HG03175 (cell line): ENCODE data around the gene TMEM106A.
"Not testable (repeated sequence)": the region's sequence is repeated elsewhere in the genome, so short reads cannot be mapped to it uniquely, and the experiment has no call there.

Experiments used
- ATAC-seq: cut with Tn5 transposase; IDR thresholded peaks from one replicate; pipeline ENCODE4 v1.9.1; 2021; ENCODE audit warnings: mild to moderate bottlenecking, moderate library complexity; ENCODE audit not compliant: unreplicated experiment

Gene TMEM106A

GRCh38 chr17:43213545-43213944, 1.9 kb downstream of the TMEM106A start:
- no peak for ATAC-seq

GRCh38 chr17:43215341-43215740, 3.7 kb downstream of the TMEM106A start:
- ATAC-seq: no peak

GRCh38 chr17:43216369-43216761, 4.7 kb downstream of the TMEM106A start:
- ATAC-seq: no peak

- no peak for ATAC-seq
Measured at GRCh38 chr17:43216762-43217613, 5.3 kb downstream of the TMEM106A start.

GRCh38 chr17:43217614-43218087, 6.0 kb downstream of the TMEM106A start:
- no peak for ATAC-seq

GRCh38 chr17:43219001-43219400, 7.3 kb downstream of the TMEM106A start:
- no peak for ATAC-seq

- no peak for ATAC-seq
Measured at GRCh38 chr17:43219746-43220380, 8.2 kb downstream of the TMEM106A start.

- ATAC-seq: no peak
Measured at GRCh38 chr17:43220511-43221125, 8.9 kb downstream of the TMEM106A start.

GRCh38 chr17:43224146-43224705, 12.6 kb downstream of the TMEM106A start:
- ATAC-seq: no peak

GRCh38 chr17:43226393-43226792, 14.7 kb downstream of the TMEM106A start:
- ATAC-seq: no peak

GRCh38 chr17:43228020-43228782, 16.5 kb downstream of the TMEM106A start, which contains the start of gene CCDC200:
Gene CCDC200 (minus strand): TSS chr17:43228623. CDS start chr17:43228554, 69 bp downstream.
- not testable (repeated sequence) for ATAC-seq

- not testable (repeated sequence) for ATAC-seq
Measured at GRCh38 chr17:43231205-43232020, 19.7 kb downstream of the TMEM106A start.

- not testable (repeated sequence) for ATAC-seq
Measured at GRCh38 chr17:43232021-43232699, 20.5 kb downstream of the TMEM106A start.

GRCh38 chr17:43233263-43233662, 21.6 kb downstream of the TMEM106A start:
- ATAC-seq: not testable (repeated sequence)

- not testable (repeated sequence) for ATAC-seq
Measured at GRCh38 chr17:43233877-43234276, 22.2 kb downstream of the TMEM106A start, which contains the start of gene RNU2-1. Gene RNU2-1 (minus strand): TSS chr17:43233977.

GRCh38 chr17:43239597-43239996, 27.9 kb downstream of the TMEM106A start:
- not testable (repeated sequence) for ATAC-seq

GRCh38 chr17:43240596-43241352, 29.1 kb downstream of the TMEM106A start:
- ATAC-seq: not testable (repeated sequence)

GRCh38 chr17:43246456-43246855, 34.8 kb downstream of the TMEM106A start:
- ATAC-seq: not testable (repeated sequence)
